Anterior cingulate cortex (tissue), 58 donors: Measurements from ENCODE around the gene SMAD6.
"Not testable (repeated sequence)": the region's sequence is repeated elsewhere in the genome, so short reads cannot be mapped to it uniquely, and the experiment has no call there.

Experiments
- DNase-seq, 58 donors: peaks; one replicate each; lab custom pipeline; 2025; lab: John Stamatoyannopoulos, UW

The SMAD6 gene

GRCh38 chr15:66674756-66675155 is 27.3 kb upstream of the SMAD6 start:
- DNase-seq: no peak

- no peak for DNase-seq
These were observed 26.6 kb upstream of the SMAD6 start for GRCh38 chr15:66675446-66675845.

DNA sequence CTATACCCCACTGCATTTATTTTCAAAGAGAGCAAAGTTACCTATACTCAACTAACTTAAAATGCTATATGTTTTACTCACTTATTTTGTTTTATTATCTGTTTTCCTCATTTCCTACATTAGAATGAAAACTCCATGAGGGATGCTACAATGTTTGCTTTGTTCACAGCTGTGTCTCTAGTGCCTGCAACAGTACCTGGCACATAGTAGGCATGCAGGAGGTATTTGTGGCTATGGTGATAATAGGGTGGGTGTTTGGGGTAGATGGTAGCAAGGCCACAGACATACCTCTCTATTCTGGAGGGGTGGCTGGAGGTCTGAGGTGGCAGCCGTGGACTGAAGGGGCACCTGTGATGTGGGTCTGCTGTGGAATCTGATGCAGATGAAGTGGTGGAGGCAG is 24.7 kb upstream of the SMAD6 start:
- no peak for DNase-seq

- no peak for DNase-seq
These were observed 22.9 kb upstream of the SMAD6 start for GRCh38 chr15:66679061-66679656.

DNA sequence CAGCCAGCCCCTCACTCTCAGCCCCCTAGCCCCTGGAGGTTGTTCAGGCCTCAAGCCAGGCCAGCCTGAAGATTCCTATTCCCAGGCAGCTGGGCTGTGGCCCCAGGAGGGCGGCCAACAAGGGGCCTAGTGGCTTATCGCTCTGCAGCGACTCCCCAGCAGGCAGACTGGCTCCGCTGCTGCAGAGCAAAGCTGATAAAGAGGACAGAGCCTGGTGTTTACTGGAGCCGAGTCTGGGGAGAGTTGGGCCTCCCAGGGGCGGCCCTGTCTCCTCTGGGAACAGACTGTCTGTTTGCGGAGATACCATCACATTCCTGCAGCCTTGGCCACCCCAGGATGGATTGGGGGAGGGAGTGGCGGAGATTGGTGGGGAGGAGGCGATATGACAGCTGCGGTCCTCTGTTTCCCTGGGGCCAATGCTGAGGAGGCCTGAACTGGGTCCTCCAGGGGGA is 22.4 kb upstream of the SMAD6 start:
- no peak for DNase-seq

DNA sequence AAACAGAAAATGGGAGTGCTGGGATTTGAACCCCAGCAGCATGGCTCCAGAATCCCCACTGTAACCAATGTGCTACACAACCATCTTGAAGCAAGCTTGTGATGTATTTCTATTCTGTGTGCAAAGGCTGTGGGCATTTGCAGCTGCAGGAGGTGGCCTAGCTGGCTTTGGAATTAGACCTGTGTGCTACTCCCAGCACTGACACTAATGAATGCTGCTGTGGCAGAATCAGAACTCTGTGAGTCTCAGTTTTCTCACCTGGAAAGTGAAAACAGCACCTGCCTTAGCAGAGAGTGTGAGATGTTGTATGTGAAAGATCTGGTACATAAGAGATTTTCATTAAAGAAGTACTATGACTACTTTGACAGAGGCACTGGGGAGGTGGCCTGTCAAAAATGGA is 21.5 kb upstream of the SMAD6 start:
- DNase-seq: no peak

DNA sequence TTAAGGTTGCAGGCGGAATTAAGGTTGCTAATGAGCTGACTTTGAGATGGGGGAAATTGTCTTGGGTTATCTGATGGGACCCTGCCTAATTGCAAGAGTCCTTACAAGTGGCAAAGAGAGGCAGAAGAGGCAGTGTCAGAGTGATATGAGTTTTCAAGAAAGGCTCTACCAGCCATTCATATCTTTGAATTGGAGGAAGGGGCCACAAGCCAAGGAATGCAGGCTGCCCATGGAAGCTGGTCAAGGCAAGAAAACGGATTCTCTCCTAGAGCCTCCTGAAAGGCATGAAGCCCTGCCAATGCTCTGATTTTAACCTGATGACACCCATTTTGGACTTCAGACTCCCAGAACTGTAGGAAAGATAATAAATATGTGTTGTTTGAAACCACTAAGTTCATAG is 20.6 kb upstream of the SMAD6 start:
- DNase-seq: no peak

GRCh38 chr15:66682246-66682645 is 19.8 kb upstream of the SMAD6 start:
- DNase-seq: no peak

DNA sequence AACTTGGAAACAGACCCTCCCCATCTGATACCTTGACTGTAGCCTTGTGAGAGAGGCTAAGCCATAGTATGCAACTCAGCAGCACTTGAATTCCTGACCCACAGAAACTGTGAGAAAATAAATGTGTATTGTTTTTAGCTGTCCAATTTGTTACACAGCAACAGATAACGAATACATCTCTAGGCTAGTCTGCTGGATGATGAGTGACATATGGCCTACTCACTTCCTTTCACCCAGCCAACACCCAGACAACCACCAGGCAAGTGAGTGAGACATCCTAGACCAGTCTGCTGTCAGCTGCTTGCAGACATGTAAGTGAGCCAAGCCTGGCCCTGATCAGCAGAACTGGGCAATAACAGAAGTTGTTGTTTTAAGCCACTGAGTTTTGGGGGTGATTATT is 19.2 kb upstream of the SMAD6 start:
- no peak for DNase-seq

GRCh38 chr15:66684136-66684681 is 17.8 kb upstream of the SMAD6 start:
- no peak for DNase-seq

DNA sequence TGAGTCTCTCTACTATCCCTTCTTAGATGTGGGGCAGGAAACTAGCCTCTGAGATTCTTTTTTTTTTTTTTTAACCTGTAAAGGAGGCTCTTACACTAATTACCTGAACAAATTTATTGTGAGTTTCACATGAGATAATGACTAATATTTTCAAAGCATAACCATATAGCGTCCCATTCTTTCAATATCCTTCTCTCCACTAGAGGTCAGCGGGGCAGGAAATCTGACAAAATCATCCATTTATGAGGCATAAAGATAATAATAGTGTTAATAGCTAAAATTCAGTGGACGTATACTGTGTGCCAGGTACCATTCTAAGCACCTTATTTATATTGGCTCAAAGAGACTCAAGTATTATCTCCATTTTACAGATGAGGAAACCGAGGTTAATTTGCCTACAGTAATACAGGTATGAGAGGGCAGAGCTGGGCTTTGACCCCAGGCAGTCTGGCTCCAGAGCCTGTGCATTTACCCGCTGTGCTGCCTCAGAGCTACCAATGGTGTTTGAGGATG is 16.3 kb upstream of the SMAD6 start:
- DNase-seq: no peak

DNA sequence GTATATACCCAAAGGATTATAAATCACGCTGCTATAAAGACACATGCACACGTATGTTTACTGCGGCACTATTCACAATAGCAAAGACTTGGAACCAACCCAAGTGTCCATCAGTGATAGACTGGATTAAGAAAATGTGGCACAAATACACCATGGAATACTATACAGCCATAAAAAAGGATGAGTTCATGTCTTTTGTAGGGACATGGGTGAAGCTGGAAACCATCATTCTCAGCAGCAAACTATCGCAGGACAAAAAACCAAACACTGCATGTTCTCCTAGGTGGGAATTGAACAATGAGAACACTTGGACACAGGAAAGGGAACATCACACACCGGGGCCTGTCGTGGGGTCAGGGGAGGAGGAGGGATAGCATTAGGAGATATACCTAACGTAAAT is 11.1 kb upstream of the SMAD6 start:
- not testable (repeated sequence) for DNase-seq

DNA sequence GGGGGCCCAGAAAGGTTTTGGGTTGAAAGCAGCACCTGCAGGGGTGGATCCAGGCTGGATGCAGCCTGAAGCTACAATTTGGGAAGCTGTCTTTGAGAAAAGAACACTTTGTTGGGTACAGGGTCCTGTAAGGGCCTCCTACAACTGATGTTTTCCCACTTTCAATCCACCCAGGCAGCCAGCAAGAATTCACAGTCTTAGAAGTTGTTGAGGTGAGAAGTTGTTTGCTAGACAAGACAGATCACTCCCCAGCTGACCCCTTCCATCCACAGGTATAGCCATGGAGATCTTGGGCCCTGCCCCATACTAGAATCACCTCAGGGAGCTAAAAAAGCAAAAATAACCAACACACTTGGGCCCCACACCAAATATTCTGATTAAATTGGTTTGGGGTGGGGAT is 10.3 kb upstream of the SMAD6 start:
- no peak for DNase-seq

GRCh38 chr15:66692391-66692790 is 9.6 kb upstream of the SMAD6 start:
- DNase-seq: peak in 1 of 58 donors; percentile 28

DNA sequence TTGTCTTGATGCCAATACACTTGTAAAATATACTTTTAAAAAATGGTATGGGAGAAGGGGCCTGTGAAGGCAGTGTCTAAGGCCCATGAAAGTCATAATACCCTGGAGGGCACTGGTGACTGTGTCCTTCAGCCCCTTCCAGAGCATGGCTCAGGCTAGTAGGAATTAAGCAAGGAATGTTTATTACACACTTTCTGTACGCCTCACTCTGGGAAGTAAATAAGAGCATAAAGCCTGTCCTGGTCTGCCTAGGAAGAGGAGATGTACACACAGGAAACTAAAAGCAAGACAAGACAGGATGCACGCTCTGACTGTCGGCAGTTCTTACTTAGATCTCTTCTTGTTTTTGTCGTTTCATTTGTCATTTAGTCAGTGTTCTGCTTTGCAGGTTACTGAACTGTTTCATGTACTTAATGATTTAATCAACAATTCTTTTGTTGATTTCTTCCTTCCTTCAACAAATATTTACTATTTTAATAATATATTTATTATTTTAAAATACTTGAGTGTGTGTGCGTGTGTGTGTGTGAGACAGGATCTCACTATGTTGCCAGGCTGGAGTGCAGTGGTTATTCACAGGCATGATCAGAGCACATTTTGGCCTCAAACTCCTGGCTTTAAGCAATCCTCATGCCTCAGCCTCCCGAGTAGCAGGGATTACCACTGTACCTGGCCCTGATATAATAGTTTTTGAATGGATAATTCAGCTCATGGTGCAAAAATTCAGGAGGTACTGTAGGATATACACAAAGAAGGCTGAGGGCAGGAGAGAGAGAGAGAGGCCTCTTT is 9.0 kb upstream of the SMAD6 start:
- DNase-seq: no peak

GRCh38 chr15:66696770-66697169 is 5.3 kb upstream of the SMAD6 start:
- no peak for DNase-seq

DNA sequence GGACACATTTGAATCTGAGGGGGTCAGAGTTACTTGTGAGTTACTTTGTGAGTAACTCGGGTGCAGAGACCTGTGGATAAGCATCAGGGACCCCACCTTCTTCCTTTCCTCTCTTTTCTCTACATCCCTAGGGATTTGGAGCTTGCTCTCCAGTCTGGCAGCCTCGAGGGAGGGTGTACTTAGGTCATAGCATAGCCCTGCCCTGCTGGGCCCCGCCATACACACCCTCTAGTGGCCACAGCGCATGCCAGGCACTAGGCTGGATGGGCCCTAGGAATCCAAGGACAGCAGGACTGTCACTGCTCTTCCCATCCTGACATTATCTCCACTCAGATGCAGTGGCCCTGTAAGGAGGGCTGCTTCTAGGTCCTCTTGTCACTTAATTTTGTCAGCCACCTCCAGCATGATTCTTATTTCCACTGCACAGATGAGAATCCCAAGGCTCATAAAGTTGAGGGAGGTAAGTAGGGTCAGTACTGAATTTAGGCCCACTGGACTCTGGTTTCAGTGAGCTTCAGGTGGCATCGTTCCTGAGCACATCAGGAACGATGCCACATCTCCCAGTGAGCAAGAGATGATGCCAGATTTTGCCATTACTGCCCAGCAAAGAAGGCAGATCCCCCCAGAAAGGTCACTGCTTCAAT is 3.6 kb upstream of the SMAD6 start:
- peak in 29 of 58 donors; percentile 3 to 49 (median 18) for DNase-seq

- DNase-seq: no peak
These were observed 3.1 kb upstream of the SMAD6 start for GRCh38 chr15:66698971-66699370.

GRCh38 chr15:66700412-66700801 is 1.6 kb upstream of the SMAD6 start:
- no peak for DNase-seq

- peak in 55 of 58 donors; percentile 15 to 88 (median 75) for DNase-seq
These were observed 1.1 kb upstream of the SMAD6 start for GRCh38 chr15:66700802-66701421.
